H1 (cell line): ENCODE results near the gene TSR1. TPM values are rescaled to one million over a fixed set of nuclear protein-coding genes. Genes with fewer than 3 reads are reported as not detected.

Experiments used
- BACH1 ChIP-seq: IDR thresholded peaks from 2 replicates; pipeline ENCODE4 v1.6.1; 2012; ENCODE audit warnings: low read length, improper control_type of control experiment
- EP300 ChIP-seq, 2 experiments: IDR thresholded peaks; 1 replicate in 1 of 2; 2 replicates in 1 of 2; pipeline ENCODE4 v1.6.1; 2011 to 2012; ENCODE audit warnings: low read depth in 2 of 2, low read length in 2 of 2, mild to moderate bottlenecking in 2 of 2, borderline replicate concordance in 1 of 2, inconsistent platforms in 1 of 2, moderate library complexity in 1 of 2
- HDAC2 ChIP-seq, 2 experiments: fragments of 300-600 bp in 1 of 2; sonication (generic) in 1 of 2; IDR thresholded peaks; 2 replicates each; pipeline ENCODE4 v1.6.1; 2011 to 2012; ENCODE audit warnings: low read depth in 2 of 2, low read length in 2 of 2, mild to moderate bottlenecking in 2 of 2, moderate library complexity in 2 of 2, borderline replicate concordance in 1 of 2, inconsistent platforms in 1 of 2
- JUND ChIP-seq: IDR thresholded peaks from 2 replicates; pipeline ENCODE4 v1.6.1; 2011; ENCODE audit warnings: mild to moderate bottlenecking, improper control_type of control experiment, low read length
- KDM4A ChIP-seq: IDR thresholded peaks from one replicate; pipeline ENCODE4 v1.7.1; 2012; ENCODE audit warnings: low read depth, mild to moderate bottlenecking, moderate library complexity, low read length, inconsistent platforms; ENCODE audit not compliant: severe bottlenecking
- POLR2A ChIP-seq, 2 experiments: IDR thresholded peaks; 1 replicate in 1 of 2; 2 replicates in 1 of 2; pipeline ENCODE4 v1.6.1; 2011; ENCODE audit warnings: low read depth in 2 of 2, low read length in 2 of 2, mild to moderate bottlenecking in 2 of 2; ENCODE audit errors: control extremely low read depth in 1 of 2
- RFX5 ChIP-seq: IDR thresholded peaks from 2 replicates; pipeline ENCODE4 v1.6.1; 2011; ENCODE audit warnings: low read depth, low read length, improper control_type of control experiment, borderline replicate concordance
- RXRA ChIP-seq: IDR thresholded peaks from 2 replicates; pipeline ENCODE4 v1.6.1; 2011; ENCODE audit warnings: low read depth, mild to moderate bottlenecking, low read length, moderate library complexity; ENCODE audit not compliant: insufficient read depth
- SAP30 ChIP-seq: fragments of 300-600 bp; sonication (generic); IDR thresholded peaks from 2 replicates; pipeline ENCODE4 v1.7.1; 2012; ENCODE audit warnings: low read length, moderate library complexity, mild to moderate bottlenecking, inconsistent platforms; ENCODE audit not compliant: insufficient read depth, insufficient replicate concordance
- TBP ChIP-seq: IDR thresholded peaks from 2 replicates; pipeline ENCODE4 v1.6.1; 2011; ENCODE audit warnings: low read depth, low read length, improper control_type of control experiment
- polyA plus RNA-seq, 7 experiments: library from polyadenylated mRNA; depleted of rRNA in 3 of 7; stranded (reverse) in 5 of 7; unstranded in 2 of 7; fragments of >200 nt in 5 of 7; fragments of 200-250 nt in 2 of 7; gene quantifications; 1 replicate in 5 of 7; 2 replicates in 1 of 7; 4 replicates in 1 of 7; pipeline versions ENCODE4 v1.2.1 to v1.2.3, GENCODE V29; 2011 to 2013; ENCODE audit warnings: missing spikeins in 2 of 7, mixed read lengths in 2 of 7
- total RNA-seq: library from RNA; stranded (reverse); fragmentation: NEBNext Ultra II Directional; extraction: Animal tissue kit (Norgen Biotek cat#: 25700); gene quantifications from 2 replicates; pipeline ENCODE4 v1.2.1, GENCODE V29; 2021
- TF ChIP-seq, protein P1 (sequence below): IDR thresholded peaks from 2 replicates; pipeline ENCODE4 v1.6.1; 2011; ENCODE audit warnings: low read length, improper control_type of control experiment

The TSR1 gene
- total and polyA plus RNA-seq, 2 of the 8 experiments (the other 6 are each of a cell fraction or from before 2014, with no cell fraction given): 14.5 to 69.7 TPM

DNA sequence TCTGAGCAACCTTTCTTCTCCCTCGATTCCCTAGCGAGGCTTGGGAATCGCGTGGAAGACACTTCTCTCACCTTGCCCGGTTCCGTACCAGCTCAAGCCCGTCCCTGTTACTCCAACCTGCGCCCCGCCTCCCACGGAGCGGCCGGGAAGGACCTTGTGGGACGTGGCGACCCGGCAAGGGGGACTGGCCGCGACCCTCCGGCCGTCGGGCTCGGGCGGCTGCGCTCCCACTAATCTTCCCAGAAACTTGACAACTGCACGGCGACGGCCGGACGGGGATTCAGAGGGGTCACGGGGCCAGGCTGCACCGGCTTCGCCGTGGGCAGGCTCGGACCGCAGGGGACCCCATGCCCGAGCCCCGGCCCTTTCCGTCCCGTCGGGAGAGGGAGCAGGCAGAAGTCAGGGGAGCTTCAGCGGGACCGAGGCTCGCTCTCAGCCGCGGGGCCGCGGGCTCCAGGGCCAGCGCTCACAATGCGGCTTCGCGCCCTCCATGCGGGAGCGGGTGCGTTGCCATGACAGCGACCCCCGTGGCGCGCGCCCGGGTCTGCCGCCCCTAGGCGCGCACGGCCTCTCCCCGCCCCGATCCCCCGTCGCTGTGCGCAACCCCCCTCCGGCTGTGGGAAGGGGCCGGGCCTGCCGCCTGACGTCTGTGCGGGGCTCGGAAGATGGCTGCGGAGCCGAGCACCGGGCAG is 741 bp upstream of the TSR1 start, which contains the start of gene SGSM2 (continued):
- TF ChIP-seq JUND: no peak
- peak; percentile 17 for TF ChIP-seq KDM4A
- no peak for TF ChIP-seq HDAC2 (IDR thresholded peaks at IDR 0.05; ENCODE audit: borderline replicate concordance in 1 of 2, low read depth in 2 of 2, low read length in 2 of 2)
- 0 out of 3 replicates have a peak, but pooled peaks of 1 of the 2 experiments have one; percentile 8 for TF ChIP-seq EP300 (IDR thresholded peaks at IDR 0.05; ENCODE audit: borderline replicate concordance in 1 of 2, low read depth in 2 of 2, low read length in 2 of 2)
- TF ChIP-seq TBP: no peak
- TF ChIP-seq SAP30: peak; percentile 5
- TF ChIP-seq BACH1: no peak
- no peak for TF ChIP-seq RFX5
- TF ChIP-seq, protein P1, sequence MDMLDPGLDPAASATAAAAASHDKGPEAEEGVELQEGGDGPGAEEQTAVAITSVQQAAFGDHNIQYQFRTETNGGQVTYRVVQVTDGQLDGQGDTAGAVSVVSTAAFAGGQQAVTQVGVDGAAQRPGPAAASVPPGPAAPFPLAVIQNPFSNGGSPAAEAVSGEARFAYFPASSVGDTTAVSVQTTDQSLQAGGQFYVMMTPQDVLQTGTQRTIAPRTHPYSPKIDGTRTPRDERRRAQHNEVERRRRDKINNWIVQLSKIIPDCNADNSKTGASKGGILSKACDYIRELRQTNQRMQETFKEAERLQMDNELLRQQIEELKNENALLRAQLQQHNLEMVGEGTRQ: no peak
- TF ChIP-seq RXRA: no peak
- TF ChIP-seq POLR2A (IDR thresholded peaks at IDR 0.05; ENCODE audit: control extremely low read depth in 1 of 2, low read depth in 2 of 2, low read length in 2 of 2): no peak
